ENCODE measurements around the gene PHC3. TPM values are rescaled to one million over a fixed set of nuclear protein-coding genes. Genes with fewer than 3 reads are reported as not detected.

Gene PHC3
- total and polyA plus RNA-seq, 2 of the 13 experiments (the other 11 are each of a cell fraction or from before 2014, with no cell fraction given): 24.1 to 49.0 TPM

- TF ChIP-seq, protein P1, sequence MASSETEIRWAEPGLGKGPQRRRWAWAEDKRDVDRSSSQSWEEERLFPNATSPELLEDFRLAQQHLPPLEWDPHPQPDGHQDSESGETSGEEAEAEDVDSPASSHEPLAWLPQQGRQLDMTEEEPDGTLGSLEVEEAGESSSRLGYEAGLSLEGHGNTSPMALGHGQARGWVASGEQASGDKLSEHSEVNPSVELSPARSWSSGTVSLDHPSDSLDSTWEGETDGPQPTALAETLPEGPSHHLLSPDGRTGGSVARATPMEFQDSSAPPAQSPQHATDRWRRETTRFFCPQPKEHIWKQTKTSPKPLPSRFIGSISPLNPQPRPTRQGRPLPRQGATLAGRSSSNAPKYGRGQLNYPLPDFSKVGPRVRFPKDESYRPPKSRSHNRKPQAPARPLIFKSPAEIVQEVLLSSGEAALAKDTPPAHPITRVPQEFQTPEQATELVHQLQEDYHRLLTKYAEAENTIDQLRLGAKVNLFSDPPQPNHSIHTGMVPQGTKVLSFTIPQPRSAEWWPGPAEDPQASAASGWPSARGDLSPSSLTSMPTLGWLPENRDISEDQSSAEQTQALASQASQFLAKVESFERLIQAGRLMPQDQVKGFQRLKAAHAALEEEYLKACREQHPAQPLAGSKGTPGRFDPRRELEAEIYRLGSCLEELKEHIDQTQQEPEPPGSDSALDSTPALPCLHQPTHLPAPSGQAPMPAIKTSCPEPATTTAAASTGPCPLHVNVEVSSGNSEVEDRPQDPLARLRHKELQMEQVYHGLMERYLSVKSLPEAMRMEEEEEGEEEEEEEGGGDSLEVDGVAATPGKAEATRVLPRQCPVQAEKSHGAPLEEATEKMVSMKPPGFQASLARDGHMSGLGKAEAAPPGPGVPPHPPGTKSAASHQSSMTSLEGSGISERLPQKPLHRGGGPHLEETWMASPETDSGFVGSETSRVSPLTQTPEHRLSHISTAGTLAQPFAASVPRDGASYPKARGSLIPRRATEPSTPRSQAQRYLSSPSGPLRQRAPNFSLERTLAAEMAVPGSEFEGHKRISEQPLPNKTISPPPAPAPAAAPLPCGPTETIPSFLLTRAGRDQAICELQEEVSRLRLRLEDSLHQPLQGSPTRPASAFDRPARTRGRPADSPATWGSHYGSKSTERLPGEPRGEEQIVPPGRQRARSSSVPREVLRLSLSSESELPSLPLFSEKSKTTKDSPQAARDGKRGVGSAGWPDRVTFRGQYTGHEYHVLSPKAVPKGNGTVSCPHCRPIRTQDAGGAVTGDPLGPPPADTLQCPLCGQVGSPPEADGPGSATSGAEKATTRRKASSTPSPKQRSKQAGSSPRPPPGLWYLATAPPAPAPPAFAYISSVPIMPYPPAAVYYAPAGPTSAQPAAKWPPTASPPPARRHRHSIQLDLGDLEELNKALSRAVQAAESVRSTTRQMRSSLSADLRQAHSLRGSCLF (CRISPR knock-in tag; IDR thresholded peaks at IDR 0.05; ENCODE audit: borderline replicate concordance): no peak
- TF ChIP-seq PCBP1 (IDR thresholded peaks at IDR 0.05; ENCODE audit: borderline replicate concordance, low read depth, low read length) (no peak), HIC2 (CRISPR knock-in tag; IDR thresholded peaks at IDR 0.05; ENCODE audit: low read depth) (peak; percentile 47), RXRA (CRISPR knock-in tag; IDR thresholded peaks at IDR 0.05) (peak; percentile 40; the same call in 1 of the 2 replicates), ZFY (CRISPR knock-in tag; IDR thresholded peaks at IDR 0.05) (peak; percentile 85), E2F5 (CRISPR knock-in tag; conservative IDR thresholded peaks at IDR 0.05) (no peak), TSC22D2 (CRISPR knock-in tag; IDR thresholded peaks at IDR 0.05; ENCODE audit: borderline replicate concordance) (no peak), MAFG (CRISPR knock-in tag; IDR thresholded peaks at IDR 0.05) (no peak), HNF1B (CRISPR knock-in tag; IDR thresholded peaks at IDR 0.05) (peak; percentile 39), KDM3A (CRISPR knock-in tag; IDR thresholded peaks at IDR 0.05; ENCODE audit: low read depth) (no peak), MXD1 (CRISPR knock-in tag; IDR thresholded peaks at IDR 0.05) (peak; percentile 62), JUN (CRISPR knock-in tag; IDR thresholded peaks at IDR 0.05) (no peak), ZNF446 (CRISPR knock-in tag; IDR thresholded peaks at IDR 0.05) (no peak), ZNF629 (CRISPR knock-in tag; conservative IDR thresholded peaks at IDR 0.05) (no peak), ZFP37 (CRISPR knock-in tag; IDR thresholded peaks at IDR 0.05; ENCODE audit: borderline replicate concordance) (no peak)
- TF ChIP-seq, protein P2, sequence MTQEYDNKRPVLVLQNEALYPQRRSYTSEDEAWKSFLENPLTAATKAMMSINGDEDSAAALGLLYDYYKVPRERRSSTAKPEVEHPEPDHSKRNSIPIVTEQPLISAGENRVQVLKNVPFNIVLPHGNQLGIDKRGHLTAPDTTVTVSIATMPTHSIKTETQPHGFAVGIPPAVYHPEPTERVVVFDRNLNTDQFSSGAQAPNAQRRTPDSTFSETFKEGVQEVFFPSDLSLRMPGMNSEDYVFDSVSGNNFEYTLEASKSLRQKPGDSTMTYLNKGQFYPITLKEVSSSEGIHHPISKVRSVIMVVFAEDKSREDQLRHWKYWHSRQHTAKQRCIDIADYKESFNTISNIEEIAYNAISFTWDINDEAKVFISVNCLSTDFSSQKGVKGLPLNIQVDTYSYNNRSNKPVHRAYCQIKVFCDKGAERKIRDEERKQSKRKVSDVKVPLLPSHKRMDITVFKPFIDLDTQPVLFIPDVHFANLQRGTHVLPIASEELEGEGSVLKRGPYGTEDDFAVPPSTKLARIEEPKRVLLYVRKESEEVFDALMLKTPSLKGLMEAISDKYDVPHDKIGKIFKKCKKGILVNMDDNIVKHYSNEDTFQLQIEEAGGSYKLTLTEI (CRISPR knock-in tag; conservative IDR thresholded peaks at IDR 0.05): no peak
These were observed at the start of gene PHC3 (continued) for GRCh38 chr3:170180908-170181885.
